ENCODE measurements around the gene KCNQ1.

KCNQ1 gene

GRCh38 chr11:2582351-2582945 is 137.6 kb downstream of the KCNQ1 start:
- DNase-seq = no peak

DNA sequence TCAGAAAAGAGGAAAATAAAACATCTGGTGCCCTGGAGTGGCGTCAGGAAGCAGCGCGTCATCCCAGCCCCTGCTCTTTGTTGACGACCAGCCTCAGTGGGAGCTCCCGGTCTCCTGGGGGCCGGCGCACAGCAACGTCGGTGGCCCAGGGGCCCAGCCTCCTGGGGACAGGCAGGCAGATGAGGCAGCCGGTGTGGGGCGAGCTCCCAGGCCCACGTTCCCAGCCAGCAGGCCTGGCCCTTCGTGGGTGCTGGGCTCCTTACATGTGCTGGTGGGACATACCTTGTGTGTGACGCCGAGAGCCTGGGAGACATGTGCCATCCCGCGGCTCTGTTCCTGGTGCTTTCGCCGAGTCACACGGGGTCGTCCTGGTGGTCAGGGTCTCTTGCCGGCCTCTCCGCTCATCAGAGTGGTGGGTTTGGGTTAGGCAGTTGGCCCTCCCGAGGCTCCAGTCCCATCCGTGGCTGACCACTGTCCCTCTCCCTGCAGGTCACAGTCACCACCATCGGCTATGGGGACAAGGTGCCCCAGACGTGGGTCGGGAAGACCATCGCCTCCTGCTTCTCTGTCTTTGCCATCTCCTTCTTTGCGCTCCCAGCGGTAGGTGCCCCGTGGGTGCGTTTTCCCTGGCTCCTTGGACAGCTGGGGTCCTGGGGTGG is 138.3 kb downstream of the KCNQ1 start:
- no peak for DNase-seq

DNA sequence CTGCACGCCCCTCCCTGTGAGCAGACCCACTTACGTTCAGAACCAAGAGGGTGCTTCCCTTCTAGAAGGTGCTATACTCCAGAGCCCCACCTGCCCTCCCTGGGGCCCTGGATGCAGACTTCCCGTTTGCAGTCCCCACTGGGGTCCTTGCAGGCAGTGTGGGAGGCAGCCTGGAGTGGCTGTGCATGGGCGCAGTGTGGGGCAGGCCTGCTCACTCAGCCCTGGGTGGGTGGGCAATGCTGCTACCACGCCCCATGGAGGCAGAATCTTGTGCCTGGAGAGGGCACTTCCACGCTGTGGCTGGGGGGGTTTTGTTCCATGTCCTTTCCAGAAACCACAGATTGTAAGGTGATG is 138.8 kb downstream of the KCNQ1 start:
- DNase-seq = no peak

- DNase-seq = no peak
Measured at GRCh38 chr11:2584434-2584811, 139.6 kb downstream of the KCNQ1 start.

- DNase-seq = no peak
Measured at GRCh38 chr11:2584812-2585565, 140.2 kb downstream of the KCNQ1 start.

DNA sequence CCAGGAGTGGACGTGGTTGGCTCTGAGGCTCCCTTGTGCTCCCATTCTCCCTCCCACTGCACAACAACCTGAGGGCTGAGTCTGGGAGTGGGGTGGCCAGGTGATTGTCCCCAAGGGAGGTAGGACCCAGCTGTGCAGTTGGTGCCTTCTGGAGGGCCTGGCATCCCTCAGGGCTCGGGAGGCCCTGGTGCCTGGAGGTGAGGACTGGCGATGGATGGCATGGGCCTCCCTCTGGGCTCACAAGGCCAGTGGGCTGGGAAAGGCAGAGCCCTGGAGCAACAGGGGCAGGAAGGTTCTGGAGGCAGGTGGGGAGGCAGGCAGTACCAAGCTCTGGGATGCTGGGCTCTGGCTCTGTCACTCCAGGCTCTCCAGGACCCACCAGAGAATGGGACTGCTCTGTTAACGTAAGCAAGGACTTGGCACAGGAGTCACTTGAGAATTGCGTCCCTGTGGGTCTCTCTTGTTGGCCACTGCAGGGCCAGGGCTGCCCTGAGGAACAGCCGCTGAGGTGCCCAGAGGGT is 140.8 kb downstream of the KCNQ1 start:
- DNase-seq = no peak

GRCh38 chr11:2586087-2586792 is 141.4 kb downstream of the KCNQ1 start:
- peak in 1 of 3 experiments; percentile 4 for DNase-seq

DNA sequence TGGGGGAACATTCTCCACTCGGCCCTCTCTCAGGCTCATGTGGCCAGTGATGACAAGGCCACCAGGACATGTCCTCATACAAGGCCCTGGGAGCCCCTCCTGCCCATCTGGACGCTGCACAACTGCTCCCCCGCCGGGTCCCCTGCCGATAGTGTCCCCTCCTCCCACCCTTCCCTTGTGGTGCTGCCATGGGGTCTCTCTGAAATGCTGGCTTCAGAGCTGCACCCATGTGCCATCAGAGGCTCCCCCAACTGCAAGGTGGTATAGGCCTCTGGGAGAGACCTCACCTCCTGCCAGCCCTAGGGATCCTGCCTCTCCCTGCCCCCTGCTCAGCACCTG is 142.0 kb downstream of the KCNQ1 start:
- no peak for DNase-seq

- DNase-seq = no peak
Measured at GRCh38 chr11:2587132-2587930, 142.5 kb downstream of the KCNQ1 start.

DNA sequence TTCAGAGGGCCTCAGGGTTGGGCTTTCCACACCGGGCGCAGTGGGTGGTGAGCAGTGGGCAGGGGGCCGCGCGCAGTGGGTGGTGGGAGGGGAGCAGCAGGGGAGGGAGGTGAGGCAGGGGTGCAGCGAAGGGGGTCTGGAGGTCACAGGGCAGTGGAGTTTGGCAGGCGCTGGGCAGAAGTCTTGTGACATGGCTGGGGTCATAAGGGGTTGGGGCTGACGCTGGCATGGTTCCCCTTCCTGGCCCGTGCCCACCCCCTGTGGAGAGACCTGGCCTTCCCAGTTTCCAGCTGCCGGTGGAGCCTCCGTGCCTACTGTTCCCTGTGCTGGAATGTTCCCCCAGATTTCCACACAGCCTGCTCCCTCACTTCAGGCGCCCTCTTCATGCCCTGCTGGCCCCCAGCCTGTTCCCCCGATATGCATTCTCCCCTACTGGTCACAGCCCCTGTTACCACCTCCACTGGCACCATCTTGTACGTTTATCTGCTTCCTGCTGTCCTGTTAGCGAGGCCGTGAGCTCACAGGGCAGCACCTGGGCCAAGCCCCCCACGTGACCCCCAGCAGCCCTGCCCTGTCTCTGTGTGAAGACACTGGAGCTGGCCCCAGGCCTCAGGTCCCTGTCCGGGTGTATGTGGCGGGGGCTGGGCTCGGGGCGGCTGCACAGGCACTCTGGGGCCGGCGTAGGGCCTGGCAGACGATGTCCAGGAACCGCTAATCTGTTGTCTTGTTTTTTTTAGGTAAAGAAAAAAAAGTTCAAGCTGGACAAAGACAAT is 143.4 kb downstream of the KCNQ1 start:
- no peak for DNase-seq

DNA sequence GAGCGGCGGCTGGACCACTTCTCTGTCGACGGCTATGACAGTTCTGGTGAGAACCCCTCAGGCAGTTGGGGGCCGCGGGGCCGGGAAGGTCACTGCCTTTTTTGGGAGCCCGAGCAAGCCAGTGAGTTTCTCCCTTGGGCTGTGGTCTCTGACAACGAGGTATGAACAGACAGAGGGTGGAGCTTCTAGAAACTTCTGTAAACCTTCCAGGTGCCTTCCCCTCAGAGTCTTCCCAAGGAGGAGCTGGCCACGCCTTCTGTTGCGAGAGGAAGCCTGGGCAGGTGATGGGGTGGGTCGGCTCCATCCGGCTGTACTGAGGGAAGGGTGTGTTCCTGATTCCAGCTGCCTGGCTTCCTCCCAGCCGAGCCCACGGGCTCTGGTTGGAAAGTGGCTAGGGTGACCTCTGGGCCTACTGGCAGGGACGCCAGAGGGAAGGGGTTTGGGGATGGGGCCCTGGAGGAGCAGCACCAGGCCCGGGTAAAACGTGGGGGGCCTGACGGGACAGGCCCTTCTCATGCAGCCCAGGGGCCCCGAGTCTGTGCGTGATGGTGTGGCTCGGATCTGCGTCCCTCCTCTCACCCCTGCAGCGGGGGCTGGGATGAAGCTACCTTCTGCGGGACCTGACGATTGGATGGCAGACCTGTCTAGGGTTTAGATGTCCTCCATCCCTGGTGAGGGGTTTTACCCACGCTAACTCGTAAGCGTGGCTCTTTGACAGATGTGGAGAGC is 144.2 kb downstream of the KCNQ1 start:
- no peak for DNase-seq

DNA sequence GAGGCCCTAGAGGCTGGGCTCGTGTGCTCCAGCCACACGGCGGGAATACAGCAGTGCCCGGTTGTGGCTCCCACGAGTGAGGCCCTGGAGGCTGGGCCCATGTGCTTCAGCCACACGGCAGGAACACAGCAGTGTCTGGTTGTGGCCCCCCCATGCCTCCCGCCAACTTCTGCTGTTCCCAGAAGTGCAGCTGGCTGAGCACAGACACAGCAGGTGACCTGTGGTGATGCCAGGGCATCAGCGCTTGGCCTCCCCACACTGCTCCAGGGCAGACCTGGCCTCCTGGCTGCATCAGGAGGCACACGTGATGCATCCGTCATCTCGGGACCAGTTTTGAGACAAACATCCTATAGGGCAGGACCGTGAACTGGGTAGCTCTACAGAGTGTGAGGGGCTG is 144.7 kb downstream of the KCNQ1 start:
- DNase-seq = peak in 1 of 3 experiments; percentile 3

DNA sequence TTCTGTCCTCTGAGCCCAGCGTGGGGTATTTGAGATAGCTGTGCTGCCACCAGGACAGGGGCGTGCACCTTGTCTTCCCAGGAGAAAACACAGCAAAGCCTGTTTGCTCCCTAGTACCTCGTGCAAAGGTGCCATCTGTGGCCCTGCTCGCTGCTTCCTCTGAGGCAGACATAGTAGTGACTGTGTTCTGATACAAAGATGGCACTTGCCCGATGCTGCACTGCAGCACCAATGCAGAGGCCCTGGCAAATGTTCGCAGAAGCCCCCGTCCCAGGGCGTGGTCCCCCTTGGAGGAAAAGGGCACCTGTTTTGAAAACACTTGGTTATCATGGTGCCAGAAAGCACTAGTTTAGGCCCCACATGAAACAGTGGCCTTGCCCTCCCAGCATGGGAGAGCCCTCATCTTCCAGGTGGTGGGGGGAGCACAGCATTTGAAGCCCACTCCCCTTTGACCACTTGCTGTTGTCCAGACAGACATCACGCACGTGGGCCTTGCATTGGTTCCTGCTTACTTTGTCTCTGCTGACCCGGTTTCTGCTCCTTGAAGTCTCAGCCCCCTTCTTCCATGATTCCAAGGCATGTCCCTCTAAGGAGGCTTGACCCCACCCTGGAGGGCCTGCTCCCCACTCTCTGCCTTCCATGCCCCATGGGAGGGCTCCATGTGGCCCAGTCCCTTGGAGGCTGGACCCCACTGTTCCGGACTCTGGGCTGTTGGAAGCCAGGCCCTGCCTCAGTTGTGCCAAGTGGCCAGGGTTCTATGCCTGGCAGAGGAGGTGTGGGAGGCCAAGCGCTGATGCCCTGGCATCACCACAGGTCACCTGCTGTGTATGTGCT is 145.5 kb downstream of the KCNQ1 start:
- no peak for DNase-seq

DNA sequence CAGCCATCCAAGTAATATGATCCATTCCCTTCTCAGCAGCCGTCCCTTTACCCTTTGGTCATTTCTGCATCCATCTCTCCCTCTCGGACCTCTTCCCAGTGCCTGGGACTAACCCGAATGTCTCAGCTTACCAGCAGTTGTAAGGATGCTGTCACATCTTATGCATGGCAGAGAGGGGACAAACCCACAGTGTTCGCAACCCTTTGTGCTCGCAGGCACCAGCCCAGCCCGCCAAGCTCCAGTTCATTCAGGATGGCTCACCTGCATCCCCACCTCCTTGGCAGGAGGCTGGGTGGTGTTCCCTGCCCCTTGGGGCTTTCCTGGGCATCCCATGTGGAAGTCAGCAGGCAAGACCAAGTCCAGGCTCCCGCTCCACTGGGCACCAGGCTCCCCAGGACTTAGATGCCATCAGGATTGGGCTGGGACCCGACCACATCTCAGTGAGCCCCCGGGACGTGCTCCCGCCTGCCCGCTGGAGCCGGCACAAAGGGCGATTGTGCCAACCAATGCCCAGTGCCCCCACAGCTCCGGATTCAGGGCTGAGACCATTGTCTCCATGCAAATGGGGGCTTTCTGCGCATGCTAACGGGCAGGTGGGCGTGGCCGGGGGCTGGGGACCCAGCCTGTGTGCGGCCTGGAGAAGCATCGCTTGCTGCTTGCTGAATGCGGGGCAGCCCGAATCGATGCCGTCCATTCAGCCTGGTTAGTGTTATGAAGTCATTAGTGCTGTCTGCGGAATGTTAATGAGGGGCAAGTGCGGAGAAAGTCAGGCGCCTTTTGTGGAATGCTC is 146.4 kb downstream of the KCNQ1 start:
- no peak for DNase-seq

- DNase-seq = no peak
Measured at GRCh38 chr11:2591805-2592204, 147.0 kb downstream of the KCNQ1 start.

- DNase-seq = no peak
Measured at GRCh38 chr11:2592559-2593392, 148.0 kb downstream of the KCNQ1 start.

- no peak for DNase-seq
Measured at GRCh38 chr11:2593393-2593950, 148.7 kb downstream of the KCNQ1 start.

- no peak for DNase-seq
Measured at GRCh38 chr11:2594267-2594666, 149.5 kb downstream of the KCNQ1 start.
